Middle frontal gyrus (tissue), 1 donor: ENCODE results near the gene ADGRG6.

Source experiments
- DNase-seq: peaks from one replicate; pipeline ENCODE4 v3.0.0-alpha.2; 2015; ENCODE audit warnings: low spot score; ENCODE audit errors: extremely low spot score

The ADGRG6 gene

GRCh38 chr6:142374965-142375733 is 73.3 kb downstream of the ADGRG6 start:
- no peak for DNase-seq

DNA sequence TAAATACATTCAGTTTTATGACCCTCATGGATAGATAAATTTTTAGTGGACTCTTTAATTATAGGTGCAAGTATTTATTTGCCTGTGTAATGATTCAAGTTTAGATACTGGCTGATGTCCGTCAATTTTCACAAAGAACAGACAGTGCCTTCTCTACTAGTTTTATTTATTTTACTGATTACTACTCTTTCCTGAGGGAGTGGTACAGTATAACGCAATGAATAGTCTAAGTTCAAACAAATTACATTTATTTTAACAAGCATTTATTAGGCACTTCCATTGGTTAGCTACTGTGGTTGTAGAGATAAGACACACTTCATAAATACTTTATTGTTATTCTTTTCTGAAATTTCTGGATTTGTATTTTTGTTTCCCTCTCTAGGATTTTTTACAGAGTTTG is 74.3 kb downstream of the ADGRG6 start:
- DNase-seq, result no peak

GRCh38 chr6:142376800-142377496 is 75.1 kb downstream of the ADGRG6 start:
- DNase-seq, result no peak

GRCh38 chr6:142377497-142377848 is 75.7 kb downstream of the ADGRG6 start:
- DNase-seq, result no peak

- DNase-seq, result no peak
Measured at GRCh38 chr6:142378138-142378875, 76.5 kb downstream of the ADGRG6 start.

DNA sequence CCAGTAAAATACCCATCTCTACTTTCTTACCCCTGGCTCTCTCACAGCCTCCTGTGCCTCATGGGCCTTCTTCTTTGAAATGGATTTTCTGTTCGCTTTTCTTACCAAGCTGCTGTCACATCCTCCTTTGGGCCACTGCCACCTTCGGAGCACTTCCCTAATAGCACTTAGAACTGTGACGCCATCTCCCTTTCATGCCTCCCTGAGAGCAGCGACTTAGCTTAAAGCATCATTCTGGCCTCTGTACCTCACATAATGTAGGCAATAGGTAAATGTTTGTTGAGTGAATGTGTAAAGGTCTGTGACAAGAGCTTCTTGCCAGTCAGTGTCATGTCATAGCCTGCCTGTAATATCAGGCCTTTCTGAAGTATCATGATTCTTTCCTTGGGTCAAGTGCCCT is 78.8 kb downstream of the ADGRG6 start:
- DNase-seq, result no peak

GRCh38 chr6:142381181-142381580 is 79.4 kb downstream of the ADGRG6 start:
- no peak for DNase-seq

- DNase-seq, result no peak
Measured at GRCh38 chr6:142381845-142382378, 80.1 kb downstream of the ADGRG6 start.

DNA sequence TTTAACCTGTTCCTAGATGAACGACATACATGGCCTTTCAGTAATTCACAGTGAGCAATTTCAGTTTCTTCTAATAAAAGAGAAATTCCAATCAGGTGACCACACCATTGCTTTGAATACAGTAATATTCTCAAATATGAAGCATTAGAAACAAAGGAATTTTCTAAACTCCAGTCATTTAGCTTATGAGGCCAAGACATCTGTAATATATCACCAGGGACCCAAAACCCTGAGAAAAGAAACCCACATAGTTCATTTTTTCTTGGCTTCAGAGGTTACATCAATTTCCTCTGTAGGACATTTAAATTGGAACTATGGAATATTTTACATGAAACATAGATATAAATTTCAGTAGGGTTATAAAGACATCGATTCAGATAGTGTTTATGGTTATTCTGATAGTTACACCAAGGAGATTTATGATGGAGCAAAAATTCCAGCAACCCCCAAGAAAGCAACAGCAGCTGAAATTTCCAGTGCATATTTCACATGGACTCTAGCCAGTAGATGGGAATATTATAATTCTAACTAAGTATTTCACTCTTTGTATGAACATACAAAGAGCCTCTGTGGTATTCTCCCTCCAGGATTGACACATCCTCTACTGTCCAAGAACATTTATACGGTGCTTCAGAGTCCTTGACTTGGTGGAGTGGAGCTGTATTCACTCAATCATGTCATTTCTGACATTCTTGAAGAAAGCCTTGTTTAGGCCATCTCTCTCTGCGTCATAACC is 82.9 kb downstream of the ADGRG6 start:
- DNase-seq, result no peak

DNA sequence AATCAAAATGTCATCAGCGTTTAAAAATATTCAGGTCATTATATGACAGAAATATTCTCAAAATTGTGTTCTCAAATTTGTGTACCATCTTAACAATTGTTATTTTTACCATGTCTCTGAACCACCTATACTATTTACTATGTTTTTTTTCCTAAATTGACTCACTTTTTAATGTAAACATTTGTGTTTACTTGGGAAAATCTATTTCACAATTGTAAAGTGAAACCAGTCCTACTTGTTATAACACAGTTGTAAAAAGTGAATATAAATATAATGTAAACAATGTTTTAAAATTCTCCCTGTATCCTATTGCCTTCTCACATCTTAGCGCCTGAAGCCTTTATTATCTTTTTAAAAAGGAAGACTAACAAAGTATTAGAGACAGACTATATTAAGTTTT is 83.5 kb downstream of the ADGRG6 start:
- no peak for DNase-seq

GRCh38 chr6:142386657-142387056 is 84.8 kb downstream of the ADGRG6 start:
- DNase-seq, result no peak

GRCh38 chr6:142387997-142388815 is 86.4 kb downstream of the ADGRG6 start:
- DNase-seq, result peak; percentile 56

DNA sequence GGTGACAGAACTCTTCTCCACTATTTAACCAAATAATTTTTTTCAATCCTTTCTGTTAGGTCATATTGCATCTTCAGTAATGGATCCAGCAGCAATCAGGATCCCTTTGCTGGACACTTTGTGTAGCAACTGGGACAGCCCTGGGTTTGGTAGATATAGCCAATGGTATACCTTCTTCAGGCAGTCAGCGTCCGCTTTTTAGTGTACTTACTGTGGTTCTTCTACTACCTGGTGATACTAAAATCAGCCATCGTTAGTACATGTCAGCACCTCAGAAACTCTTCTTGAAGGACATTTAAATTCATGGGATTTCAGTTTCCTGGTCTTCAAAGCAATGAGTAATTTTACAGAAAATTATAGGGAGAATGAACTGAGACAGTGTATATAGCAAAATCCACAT is 93.5 kb downstream of the ADGRG6 start:
- no peak for DNase-seq

GRCh38 chr6:142395768-142396231 is 94.0 kb downstream of the ADGRG6 start:
- DNase-seq, result no peak

DNA sequence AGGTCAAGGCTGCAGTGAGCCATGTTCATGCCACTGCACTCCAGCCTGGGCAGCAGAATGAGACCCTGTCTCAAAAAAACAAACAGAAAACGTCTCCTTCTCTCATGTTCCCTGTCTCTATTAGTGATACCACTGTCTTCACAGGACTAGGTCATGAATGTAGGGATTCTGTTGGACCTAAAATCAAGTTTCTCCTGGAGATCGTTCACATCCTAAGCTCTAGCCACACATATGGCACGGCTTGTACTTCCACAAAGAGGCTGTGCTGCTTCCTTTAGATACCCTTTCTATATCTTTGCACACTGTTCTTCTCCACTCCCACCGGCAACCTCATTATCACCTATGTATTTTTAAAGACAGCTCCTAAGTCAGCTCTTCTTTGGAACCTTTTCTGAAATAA is 96.5 kb downstream of the ADGRG6 start:
- no peak for DNase-seq

GRCh38 chr6:142399739-142400138 is 97.9 kb downstream of the ADGRG6 start:
- DNase-seq, result no peak

- DNase-seq, result no peak
Measured at GRCh38 chr6:142400495-142400894, 98.7 kb downstream of the ADGRG6 start.

GRCh38 chr6:142401838-142402237 is 100.0 kb downstream of the ADGRG6 start:
- DNase-seq, result no peak

DNA sequence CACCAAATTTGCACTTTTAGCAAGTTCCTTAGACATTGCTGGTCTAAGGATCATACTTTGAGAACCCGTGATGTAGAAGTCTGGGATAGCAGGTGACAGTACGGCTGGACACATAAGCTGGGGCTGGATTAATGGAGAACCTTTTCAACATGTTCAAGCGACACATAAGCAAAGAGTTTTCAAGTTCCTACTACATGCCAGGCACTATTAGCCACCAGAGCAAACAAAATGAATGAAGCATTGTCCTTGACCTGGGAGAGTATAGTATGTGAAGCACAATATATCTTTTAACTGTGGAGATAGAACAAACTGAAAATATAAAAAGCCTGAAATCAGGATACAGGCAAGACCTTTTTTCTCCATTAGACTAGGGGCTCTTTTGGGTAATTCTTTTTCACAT is 102.9 kb downstream of the ADGRG6 start:
- DNase-seq, result no peak

DNA sequence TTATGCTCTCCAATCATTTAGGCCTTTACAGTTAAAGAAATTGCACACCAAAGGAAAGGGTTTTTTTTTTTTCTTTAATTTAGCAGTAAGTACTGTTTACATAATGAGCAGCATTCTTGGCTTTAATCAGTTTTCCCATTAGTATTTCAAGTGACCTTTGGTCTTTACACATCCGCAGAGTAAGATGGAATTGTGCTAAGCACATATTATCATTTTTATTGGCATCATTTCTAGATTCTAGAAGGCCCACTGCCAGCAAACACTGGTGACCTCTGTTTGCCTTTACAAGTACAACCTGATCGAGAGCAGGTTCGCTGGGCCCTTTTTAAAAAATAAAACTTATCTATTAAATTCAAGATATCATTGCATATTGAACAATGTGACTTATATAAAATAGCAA is 104.3 kb downstream of the ADGRG6 start:
- DNase-seq, result no peak
